Measurements from ENCODE around the gene CATSPERZ.

GRCh38 chr11:64353715-64354506, 53.8 kb downstream of the CATSPERZ start:
- TF ChIP-seq POLR2A (IDR thresholded peaks at IDR 0.05; ENCODE audit: low read depth, low read length) (no peak), POLR2AphosphoS5 (IDR thresholded peaks at IDR 0.05; ENCODE audit: low read depth, low read length) (no peak)
